ENCODE data around the gene CACNA2D1.

CACNA2D1 gene

GRCh38 chr7:82106201-82106600 is 337.4 kb downstream of the CACNA2D1 start:
- no peak for DNase-seq (ENCODE audit: low spot score)

- DNase-seq (ENCODE audit: low spot score), result peak; percentile 87
Observed at GRCh38 chr7:82105463-82105862, 338.1 kb downstream of the CACNA2D1 start.

- DNase-seq (ENCODE audit: low spot score), result no peak
Observed at GRCh38 chr7:82098414-82098813, 345.2 kb downstream of the CACNA2D1 start.

GRCh38 chr7:82091126-82091684 is 352.4 kb downstream of the CACNA2D1 start:
- DNase-seq (ENCODE audit: low spot score), result no peak

GRCh38 chr7:82087099-82087498 is 356.5 kb downstream of the CACNA2D1 start:
- DNase-seq (ENCODE audit: low spot score), result no peak

GRCh38 chr7:82085116-82085515 is 358.5 kb downstream of the CACNA2D1 start:
- no peak for DNase-seq (ENCODE audit: low spot score)

GRCh38 chr7:82081644-82082224 is 361.8 kb downstream of the CACNA2D1 start:
- no peak for DNase-seq (ENCODE audit: low spot score)

- DNase-seq (ENCODE audit: low spot score), result no peak
Observed at GRCh38 chr7:82080254-82080927, 363.2 kb downstream of the CACNA2D1 start.

- DNase-seq (ENCODE audit: low spot score), result no peak
Observed at GRCh38 chr7:82079527-82079926, 364.1 kb downstream of the CACNA2D1 start.

GRCh38 chr7:82078807-82079206 is 364.8 kb downstream of the CACNA2D1 start:
- no peak for DNase-seq (ENCODE audit: low spot score)

- no peak for DNase-seq (ENCODE audit: low spot score)
Observed at GRCh38 chr7:82071468-82071867, 372.1 kb downstream of the CACNA2D1 start.

- no peak for DNase-seq (ENCODE audit: low spot score)
Observed at GRCh38 chr7:82067628-82068264, 375.8 kb downstream of the CACNA2D1 start.

GRCh38 chr7:82057476-82057875 is 386.1 kb downstream of the CACNA2D1 start:
- no peak for DNase-seq (ENCODE audit: low spot score)

GRCh38 chr7:82056282-82056681 is 387.3 kb downstream of the CACNA2D1 start:
- DNase-seq (ENCODE audit: low spot score), result no peak

- DNase-seq (ENCODE audit: low spot score), result no peak
Observed at GRCh38 chr7:82054544-82054943, 389.0 kb downstream of the CACNA2D1 start.

GRCh38 chr7:82053453-82054032 is 390.0 kb downstream of the CACNA2D1 start:
- no peak for DNase-seq (ENCODE audit: low spot score)

GRCh38 chr7:82051601-82052000 is 392.0 kb downstream of the CACNA2D1 start:
- DNase-seq (ENCODE audit: low spot score), result no peak

- peak; percentile 30 for DNase-seq (ENCODE audit: low spot score)
Observed at GRCh38 chr7:82050792-82051191, 392.8 kb downstream of the CACNA2D1 start.

- DNase-seq (ENCODE audit: low spot score), result peak; percentile 74
Observed at GRCh38 chr7:82049891-82050533, 393.6 kb downstream of the CACNA2D1 start.

- DNase-seq (ENCODE audit: low spot score), result no peak
Observed at GRCh38 chr7:82049442-82049841, 394.1 kb downstream of the CACNA2D1 start.

GRCh38 chr7:82044497-82045080 is 399.0 kb downstream of the CACNA2D1 start:
- DNase-seq (ENCODE audit: low spot score), result peak; percentile 62

- DNase-seq (ENCODE audit: low spot score), result no peak
Observed at GRCh38 chr7:82039621-82040020, 404.0 kb downstream of the CACNA2D1 start.

Data from RKO (cell line).